ENCODE data around the gene CDKAL1. TPM values are rescaled to one million over a fixed set of nuclear protein-coding genes. Genes with fewer than 3 reads are reported as not detected.

Gene CDKAL1
- total and polyA plus RNA-seq, 2 of the 13 experiments (the other 11 are each of a cell fraction or from before 2014, with no cell fraction given): 9.5 to 27.7 TPM

DNA sequence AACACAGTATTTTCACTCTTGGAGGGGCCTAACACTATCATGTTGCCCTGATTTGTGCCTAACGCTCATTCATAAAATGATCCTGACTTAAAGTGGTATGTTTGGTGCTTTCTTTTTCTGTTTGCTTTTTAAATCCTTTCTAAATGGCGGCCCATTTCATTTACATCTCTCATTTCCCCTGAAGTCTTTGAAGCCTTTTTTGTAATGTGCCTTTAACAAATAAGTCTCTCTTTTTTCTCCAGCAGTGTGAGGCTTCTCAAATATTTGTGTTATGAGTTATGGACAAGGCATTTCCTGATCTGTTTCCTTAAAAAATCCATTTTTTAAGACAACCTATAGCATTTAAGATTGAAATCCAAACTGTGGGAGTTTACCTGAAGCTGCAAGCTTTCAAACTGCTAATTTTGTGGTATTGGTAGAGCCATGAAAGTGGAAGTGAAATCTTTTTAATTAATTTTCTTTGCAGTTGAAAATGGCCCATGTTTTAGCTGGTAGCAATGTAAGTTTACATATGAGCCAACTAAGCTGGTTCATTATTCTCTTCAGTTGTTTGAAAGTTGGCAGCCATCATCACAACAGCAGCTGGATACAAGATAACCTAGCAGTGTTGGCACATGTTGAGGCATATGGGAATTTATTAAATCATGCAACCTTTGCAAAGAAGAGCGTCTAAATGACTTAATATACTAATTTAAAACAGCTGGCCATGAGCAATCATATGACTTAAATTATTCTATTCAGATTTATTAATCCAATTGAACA lies 469.7 kb downstream of the CDKAL1 start (continued):
- TF ChIP-seq BHLHE40 (IDR thresholded peaks at IDR 0.05; ENCODE audit: low read length) (peak; percentile 34; the same call in 1 of the 2 replicates), AGO2 (optimal IDR thresholded peaks at IDR 0.05; ENCODE audit: low read depth, low read length) (no peak), KLF6 (CRISPR knock-in tag; IDR thresholded peaks at IDR 0.05) (peak; percentile 74; the same call in 1 of the 2 replicates), HDAC2 (CRISPR knock-in tag; IDR thresholded peaks at IDR 0.05) (peak; percentile 94), ZNF235 (CRISPR knock-in tag; IDR thresholded peaks at IDR 0.05; ENCODE audit: borderline replicate concordance) (no peak), PAF1 (CRISPR knock-in tag; IDR thresholded peaks at IDR 0.05) (no peak), KMT2B (CRISPR knock-in tag; IDR thresholded peaks at IDR 0.05) (no peak), MXI1 (IDR thresholded peaks at IDR 0.05; ENCODE audit: borderline replicate concordance, low read depth, low read length) (no peak), ZNF790 (CRISPR knock-in tag; IDR thresholded peaks at IDR 0.05; ENCODE audit: borderline replicate concordance) (no peak), FIP1L1 (IDR thresholded peaks at IDR 0.05; ENCODE audit: borderline replicate concordance, insufficient read depth, low read depth, low read length) (no peak), ZNF441 (CRISPR knock-in tag; IDR thresholded peaks at IDR 0.05; ENCODE audit: borderline replicate concordance) (no peak), HCFC1 (IDR thresholded peaks at IDR 0.05; ENCODE audit: low read depth, low read length) (no peak), ZNF766 (CRISPR knock-in tag; IDR thresholded peaks at IDR 0.05; ENCODE audit: borderline replicate concordance) (no peak), POLR2A (IDR thresholded peaks at IDR 0.05; ENCODE audit: insufficient read depth in 1 of 2, low read depth in 2 of 2, low read length in 2 of 2) (no peak), ZNF20 (CRISPR knock-in tag; IDR thresholded peaks at IDR 0.05) (no peak), RFXAP (CRISPR knock-in tag; IDR thresholded peaks at IDR 0.05; ENCODE audit: borderline replicate concordance) (no peak), ZNF614 (CRISPR knock-in tag; IDR thresholded peaks at IDR 0.05; ENCODE audit: borderline replicate concordance) (peak; percentile 61; the same call in 1 of the 2 replicates)
- TF ChIP-seq, protein P1, sequence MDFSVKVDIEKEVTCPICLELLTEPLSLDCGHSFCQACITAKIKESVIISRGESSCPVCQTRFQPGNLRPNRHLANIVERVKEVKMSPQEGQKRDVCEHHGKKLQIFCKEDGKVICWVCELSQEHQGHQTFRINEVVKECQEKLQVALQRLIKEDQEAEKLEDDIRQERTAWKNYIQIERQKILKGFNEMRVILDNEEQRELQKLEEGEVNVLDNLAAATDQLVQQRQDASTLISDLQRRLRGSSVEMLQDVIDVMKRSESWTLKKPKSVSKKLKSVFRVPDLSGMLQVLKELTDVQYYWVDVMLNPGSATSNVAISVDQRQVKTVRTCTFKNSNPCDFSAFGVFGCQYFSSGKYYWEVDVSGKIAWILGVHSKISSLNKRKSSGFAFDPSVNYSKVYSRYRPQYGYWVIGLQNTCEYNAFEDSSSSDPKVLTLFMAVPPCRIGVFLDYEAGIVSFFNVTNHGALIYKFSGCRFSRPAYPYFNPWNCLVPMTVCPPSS (IDR thresholded peaks at IDR 0.05): no peak
- TF ChIP-seq, protein P2, sequence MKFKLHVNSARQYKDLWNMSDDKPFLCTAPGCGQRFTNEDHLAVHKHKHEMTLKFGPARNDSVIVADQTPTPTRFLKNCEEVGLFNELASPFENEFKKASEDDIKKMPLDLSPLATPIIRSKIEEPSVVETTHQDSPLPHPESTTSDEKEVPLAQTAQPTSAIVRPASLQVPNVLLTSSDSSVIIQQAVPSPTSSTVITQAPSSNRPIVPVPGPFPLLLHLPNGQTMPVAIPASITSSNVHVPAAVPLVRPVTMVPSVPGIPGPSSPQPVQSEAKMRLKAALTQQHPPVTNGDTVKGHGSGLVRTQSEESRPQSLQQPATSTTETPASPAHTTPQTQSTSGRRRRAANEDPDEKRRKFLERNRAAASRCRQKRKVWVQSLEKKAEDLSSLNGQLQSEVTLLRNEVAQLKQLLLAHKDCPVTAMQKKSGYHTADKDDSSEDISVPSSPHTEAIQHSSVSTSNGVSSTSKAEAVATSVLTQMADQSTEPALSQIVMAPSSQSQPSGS (CRISPR knock-in tag; IDR thresholded peaks at IDR 0.05): peak; percentile 71; the same call in 1 of the 2 replicates
- TF ChIP-seq, protein P3, sequence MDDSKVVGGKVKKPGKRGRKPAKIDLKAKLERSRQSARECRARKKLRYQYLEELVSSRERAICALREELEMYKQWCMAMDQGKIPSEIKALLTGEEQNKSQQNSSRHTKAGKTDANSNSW (CRISPR knock-in tag; IDR thresholded peaks at IDR 0.05; ENCODE audit: borderline replicate concordance): no peak
- TF ChIP-seq, protein P4, sequence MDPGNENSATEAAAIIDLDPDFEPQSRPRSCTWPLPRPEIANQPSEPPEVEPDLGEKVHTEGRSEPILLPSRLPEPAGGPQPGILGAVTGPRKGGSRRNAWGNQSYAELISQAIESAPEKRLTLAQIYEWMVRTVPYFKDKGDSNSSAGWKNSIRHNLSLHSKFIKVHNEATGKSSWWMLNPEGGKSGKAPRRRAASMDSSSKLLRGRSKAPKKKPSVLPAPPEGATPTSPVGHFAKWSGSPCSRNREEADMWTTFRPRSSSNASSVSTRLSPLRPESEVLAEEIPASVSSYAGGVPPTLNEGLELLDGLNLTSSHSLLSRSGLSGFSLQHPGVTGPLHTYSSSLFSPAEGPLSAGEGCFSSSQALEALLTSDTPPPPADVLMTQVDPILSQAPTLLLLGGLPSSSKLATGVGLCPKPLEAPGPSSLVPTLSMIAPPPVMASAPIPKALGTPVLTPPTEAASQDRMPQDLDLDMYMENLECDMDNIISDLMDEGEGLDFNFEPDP (CRISPR knock-in tag; conservative IDR thresholded peaks at IDR 0.05): no peak
- TF ChIP-seq, protein P5, sequence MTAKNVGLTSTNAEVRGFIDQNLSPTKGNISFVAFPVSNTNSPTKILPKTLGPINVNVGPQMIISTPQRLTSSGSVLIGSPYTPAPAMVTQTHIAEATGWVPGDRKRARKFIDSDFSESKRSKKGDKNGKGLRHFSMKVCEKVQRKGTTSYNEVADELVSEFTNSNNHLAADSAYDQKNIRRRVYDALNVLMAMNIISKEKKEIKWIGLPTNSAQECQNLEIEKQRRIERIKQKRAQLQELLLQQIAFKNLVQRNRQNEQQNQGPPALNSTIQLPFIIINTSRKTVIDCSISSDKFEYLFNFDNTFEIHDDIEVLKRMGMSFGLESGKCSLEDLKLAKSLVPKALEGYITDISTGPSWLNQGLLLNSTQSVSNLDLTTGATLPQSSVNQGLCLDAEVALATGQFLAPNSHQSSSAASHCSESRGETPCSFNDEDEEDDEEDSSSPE (CRISPR knock-in tag; IDR thresholded peaks at IDR 0.05): no peak
- TF ChIP-seq, protein P6, sequence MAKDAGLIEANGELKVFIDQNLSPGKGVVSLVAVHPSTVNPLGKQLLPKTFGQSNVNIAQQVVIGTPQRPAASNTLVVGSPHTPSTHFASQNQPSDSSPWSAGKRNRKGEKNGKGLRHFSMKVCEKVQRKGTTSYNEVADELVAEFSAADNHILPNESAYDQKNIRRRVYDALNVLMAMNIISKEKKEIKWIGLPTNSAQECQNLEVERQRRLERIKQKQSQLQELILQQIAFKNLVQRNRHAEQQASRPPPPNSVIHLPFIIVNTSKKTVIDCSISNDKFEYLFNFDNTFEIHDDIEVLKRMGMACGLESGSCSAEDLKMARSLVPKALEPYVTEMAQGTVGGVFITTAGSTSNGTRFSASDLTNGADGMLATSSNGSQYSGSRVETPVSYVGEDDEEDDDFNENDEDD (CRISPR knock-in tag; IDR thresholded peaks at IDR 0.05; ENCODE audit: borderline replicate concordance): no peak
